ENCODE data around the gene FAH.
"Not testable (repeated sequence)": the region's sequence is repeated elsewhere in the genome, so short reads cannot be mapped to it uniquely, and the experiment has no call there.

Gene FAH

GRCh38 chr15:80152180-80152895 is 461 bp upstream of the FAH start:
- DNase-seq, result peak; percentile 9

DNA sequence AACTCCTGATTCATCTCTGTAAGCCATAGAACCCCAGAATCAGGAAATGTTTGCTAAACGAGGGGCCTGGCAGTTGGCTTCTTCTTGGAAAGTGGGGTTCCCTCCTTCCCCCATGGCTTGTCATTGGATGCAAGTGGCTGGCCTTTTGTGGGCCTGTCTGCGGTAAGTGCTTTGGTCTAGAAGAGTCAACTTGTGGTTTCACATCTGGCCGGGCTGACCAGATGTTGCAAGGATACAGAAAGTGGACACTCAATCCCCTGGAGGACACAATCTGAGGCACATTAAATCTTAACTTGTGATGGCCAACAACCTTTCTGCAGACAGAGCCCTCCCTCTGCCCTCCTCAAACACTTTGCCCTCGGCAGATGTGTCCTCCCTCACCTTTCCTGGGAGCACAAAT is 1.1 kb downstream of the FAH start:
- no peak for DNase-seq

DNA sequence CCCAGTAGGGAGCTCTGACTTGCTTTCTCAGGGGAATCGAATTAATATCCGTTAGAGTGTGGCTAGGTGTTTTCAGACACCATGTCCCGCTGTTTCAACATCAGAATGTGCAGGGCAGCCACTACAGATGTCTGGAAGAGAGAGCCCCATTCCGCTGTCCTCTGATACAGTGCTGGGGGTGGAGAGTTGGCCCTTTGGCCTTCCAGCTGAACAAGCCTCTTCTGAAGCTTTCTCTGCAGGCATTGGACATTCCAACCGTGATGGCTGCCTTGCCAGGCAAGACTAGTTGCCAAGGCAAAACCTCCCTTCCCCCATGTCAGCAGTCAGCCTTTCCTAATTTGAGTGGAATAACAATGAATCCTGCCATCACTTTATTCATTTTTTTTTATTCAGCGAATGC is 1.5 kb downstream of the FAH start:
- no peak for DNase-seq

DNA sequence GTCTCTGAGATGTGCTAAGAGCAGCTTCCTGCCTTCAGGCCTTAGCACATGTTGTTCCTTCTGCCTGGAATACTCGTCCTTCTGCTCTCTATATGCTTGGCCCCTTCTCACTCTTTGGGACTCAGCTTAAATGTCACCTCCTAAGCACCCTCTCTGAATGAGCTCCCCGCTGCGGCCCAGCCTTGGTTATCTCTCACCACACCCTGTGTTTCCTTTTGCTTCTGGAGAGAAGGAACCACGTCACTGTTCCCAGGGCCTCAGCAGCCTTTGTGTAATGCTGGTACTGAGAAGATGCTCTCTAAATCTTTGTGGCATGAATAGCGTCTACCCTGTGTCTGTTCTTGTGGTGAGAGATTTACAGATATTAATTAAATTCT is 2.2 kb downstream of the FAH start:
- DNase-seq, result no peak

GRCh38 chr15:80155378-80156175 is 2.8 kb downstream of the FAH start:
- not testable (repeated sequence) for DNase-seq

DNA sequence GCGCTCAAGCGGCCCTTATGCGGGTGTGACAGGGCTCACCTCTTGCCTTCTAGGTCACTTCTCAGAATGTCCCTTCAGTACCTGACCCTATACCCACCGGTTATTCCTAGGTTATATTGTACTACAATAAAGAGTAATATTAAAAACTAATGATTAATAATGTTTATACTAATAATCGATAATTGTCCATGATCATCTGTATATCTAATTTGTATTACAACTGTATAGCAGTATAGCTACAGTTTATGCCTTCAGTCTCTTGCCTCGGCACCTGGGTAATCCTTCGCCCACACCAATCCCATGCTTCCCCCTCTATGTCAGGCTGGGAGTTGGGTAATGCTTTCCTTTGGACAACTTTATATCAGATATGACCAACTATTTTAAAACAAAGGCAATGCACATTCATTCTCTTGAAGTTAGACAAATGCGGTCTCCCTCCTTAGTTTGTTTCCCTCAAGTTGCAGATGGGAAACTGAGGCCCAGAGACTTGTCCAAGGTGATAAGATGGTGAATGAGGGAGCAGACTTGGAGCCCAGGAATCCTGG is 3.4 kb downstream of the FAH start:
- no peak for DNase-seq

- no peak for DNase-seq
Observed at GRCh38 chr15:80157215-80157614, 4.4 kb downstream of the FAH start.

DNA sequence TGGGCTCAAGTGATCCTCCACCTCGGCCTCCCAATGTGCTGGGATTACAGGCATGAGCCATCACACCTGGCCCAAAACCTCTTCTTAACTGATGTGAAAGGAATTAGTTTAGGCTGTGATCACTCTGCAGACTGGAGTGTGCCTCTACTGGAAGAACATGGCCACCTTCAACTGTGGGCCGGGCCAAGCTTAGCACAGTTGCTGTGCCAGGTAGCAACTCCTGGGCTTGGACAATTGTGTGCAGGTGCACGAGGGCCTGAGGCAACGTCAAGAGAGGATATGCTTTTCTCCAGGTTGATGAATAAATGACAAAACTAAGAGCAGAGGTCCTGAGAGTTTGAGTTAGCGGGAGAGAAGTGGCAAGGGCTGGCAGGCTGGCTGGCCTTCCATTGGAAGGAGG is 6.5 kb downstream of the FAH start:
- no peak for DNase-seq

GRCh38 chr15:80159811-80160569 is 7.2 kb downstream of the FAH start:
- no peak for DNase-seq

GRCh38 chr15:80160570-80161156 is 7.9 kb downstream of the FAH start:
- peak; percentile 83 for DNase-seq

- DNase-seq, result no peak
Observed at GRCh38 chr15:80161468-80162016, 8.7 kb downstream of the FAH start.

DNA sequence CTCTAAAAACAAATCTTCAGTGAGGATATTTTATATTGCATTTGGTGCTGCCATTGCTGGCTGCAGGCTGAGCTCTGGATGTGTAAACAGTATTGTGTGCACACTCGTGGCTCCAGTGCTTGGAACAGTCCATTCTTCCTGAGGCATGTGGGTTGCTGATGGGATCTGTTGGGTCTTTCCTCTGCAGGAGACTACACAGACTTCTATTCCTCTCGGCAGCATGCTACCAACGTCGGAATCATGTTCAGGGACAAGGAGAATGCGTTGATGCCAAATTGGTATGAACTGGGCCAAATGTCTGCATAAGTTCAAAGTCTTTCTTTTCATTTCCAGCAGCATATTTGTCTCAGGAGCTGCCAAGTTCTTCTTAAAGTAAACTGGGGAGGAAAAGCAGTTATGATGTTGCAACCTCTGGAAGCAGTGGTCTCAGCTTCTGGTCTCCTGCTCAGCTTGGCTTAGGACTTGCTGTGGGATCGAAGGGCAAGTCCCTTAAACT is 9.3 kb downstream of the FAH start:
- no peak for DNase-seq

DNA sequence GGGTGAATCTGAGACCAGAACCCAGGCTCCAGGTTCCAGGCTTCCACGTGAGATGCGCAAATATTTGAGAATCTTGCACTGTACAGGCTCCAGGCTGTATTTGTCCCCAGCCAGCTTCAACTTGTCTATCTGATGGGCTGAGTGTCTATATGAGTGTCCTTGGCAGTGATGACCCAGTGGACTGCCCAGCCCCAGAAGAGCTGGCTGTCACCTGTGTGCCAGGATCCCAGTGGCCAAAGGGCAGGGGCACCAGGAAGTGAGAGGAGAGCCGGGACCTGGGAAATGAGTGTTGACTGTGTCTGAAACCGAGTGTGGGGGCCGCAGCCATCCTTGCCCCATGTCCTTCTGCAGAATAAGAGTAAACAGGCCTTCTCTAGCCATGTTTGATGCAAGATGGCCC is 10.4 kb downstream of the FAH start:
- DNase-seq, result no peak

DNA sequence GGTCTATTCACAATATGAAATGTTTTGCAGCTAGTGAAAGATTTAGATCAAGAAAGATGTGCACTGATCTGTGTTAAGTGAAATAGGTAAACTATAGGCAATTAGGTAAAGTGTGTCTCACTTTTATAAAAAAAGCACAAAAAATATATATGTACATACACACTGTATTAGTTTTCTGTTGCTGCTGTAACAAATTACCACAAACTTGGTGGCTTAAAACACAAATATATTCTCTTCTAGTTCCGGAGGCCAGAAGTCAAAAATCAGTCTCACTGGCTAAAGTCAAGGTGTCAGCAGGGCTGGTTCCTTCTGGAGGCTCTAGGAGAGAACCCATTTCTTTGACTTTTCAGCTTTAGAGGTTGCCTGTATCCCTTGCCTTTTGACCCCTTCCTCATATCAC is 11.1 kb downstream of the FAH start:
- no peak for DNase-seq

DNA sequence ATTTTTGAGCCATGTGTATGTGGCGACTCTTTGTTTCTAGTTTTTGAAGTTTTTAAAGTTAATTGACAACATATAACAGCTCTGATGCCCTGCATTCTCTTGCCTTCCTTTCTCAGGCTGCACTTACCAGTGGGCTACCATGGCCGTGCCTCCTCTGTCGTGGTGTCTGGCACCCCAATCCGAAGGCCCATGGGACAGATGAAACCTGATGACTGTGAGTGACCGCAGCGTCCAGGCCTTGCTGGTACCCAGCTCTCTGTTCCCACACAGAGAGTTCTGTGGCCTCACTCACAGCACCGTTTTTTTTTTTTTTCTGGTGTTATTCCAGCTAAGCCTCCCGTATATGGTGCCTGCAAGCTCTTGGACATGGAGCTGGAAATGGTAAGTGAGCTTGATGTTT is 15.1 kb downstream of the FAH start:
- no peak for DNase-seq

DNA sequence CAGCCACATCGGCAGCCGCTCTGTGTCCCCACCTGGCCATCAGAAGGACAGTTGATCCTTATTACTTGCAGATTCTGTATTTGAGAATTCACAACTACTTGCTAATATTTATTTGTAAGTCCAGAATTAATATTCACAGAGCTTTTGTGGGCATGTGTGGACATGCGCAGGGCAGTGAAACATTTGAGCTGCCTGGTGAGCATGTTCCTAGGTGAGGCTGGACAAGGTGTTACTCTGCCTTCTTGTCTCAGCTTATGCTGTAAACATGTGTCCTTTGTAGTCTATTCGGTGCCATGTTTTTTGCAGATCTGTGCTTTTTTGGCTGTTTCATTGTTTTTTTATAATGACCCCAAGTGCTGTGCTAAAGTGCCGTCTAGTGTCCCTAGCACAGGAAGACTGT is 15.6 kb downstream of the FAH start:
- DNase-seq, result no peak

- DNase-seq, result no peak
Observed at GRCh38 chr15:80169768-80170357, 17.1 kb downstream of the FAH start.

- DNase-seq, result no peak
Observed at GRCh38 chr15:80170596-80170995, 17.8 kb downstream of the FAH start.

DNA sequence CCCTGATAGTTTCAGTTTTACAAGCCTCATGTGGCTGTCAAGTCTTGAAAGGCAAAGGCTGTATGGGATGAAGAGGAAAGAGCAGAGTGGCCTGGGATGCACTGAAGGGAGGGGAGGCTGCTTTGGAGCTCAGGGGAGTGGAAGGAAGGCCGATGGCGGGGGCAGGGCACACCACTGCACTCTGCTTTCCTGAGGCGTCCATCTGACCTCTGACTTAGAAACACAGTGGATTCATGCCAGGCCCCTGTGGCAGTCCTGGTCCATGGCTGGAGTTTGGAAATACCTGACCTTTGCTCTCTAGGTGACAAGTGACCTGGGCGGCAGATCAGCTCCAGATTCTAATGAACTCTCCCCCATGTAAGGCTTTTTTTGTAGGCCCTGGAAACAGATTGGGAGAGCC is 19.0 kb downstream of the FAH start:
- no peak for DNase-seq

- DNase-seq, result no peak
Observed at GRCh38 chr15:80172401-80172800, 19.6 kb downstream of the FAH start.

- no peak for DNase-seq
Observed at GRCh38 chr15:80173022-80173759, 20.4 kb downstream of the FAH start.

Measured in SIG-M5 (cell line).